ENCODE results near the gene CCDC197.

CCDC197 gene

GRCh38 chr14:94030571-94030970 is 33.5 kb downstream of the CCDC197 start:
- Histone ChIP-seq H3K27me3 (ENCODE audit: insufficient read depth, low read length, poor library complexity) (no peaks in the 10 kb centered on the region), H3K79me2 (ENCODE audit: insufficient read depth, low read length) (no peaks in the 10 kb centered on the region), H3K4me3 (ENCODE audit: low read depth in 1 of 2, low read length in 2 of 2) (no peak overlapping the region), H3K36me3 (ENCODE audit: insufficient read depth, low read length) (no peaks in the 10 kb centered on the region), H3K4me2 (ENCODE audit: insufficient read depth, low read length) (no peak overlapping the region), H3K9me3 (ENCODE audit: insufficient read depth, low read length, severe bottlenecking) (no peaks in the 10 kb centered on the region), H4K20me1 (ENCODE audit: insufficient read depth, low read length) (no peaks in the 10 kb centered on the region; the same call in 1 of the 2 replicates), H3K9ac (ENCODE audit: low read depth, low read length) (no peak overlapping the region), H2AFZ (ENCODE audit: low read depth, low read length) (no peak overlapping the region), H3K4me1 (ENCODE audit: insufficient read depth, low read length) (no peaks in the 10 kb centered on the region), H3K27ac (ENCODE audit: low read length) (no peak overlapping the region)
- ATAC-seq (ENCODE audit: insufficient read depth, low read depth) (no peak), DNase-seq (no peak)
- TF ChIP-seq CTCF (IDR thresholded peaks at IDR 0.05; ENCODE audit: borderline replicate concordance, extremely low read depth, low read length, poor library complexity, severe bottlenecking) (no peak), EZH2 (IDR thresholded peaks at IDR 0.05; ENCODE audit: borderline replicate concordance, low read depth, low read length, severe bottlenecking) (no peak)

- TF ChIP-seq EZH2 (IDR thresholded peaks at IDR 0.05; ENCODE audit: borderline replicate concordance, low read depth, low read length, severe bottlenecking) (no peak), CTCF (IDR thresholded peaks at IDR 0.05; ENCODE audit: borderline replicate concordance, extremely low read depth, low read length, poor library complexity, severe bottlenecking) (no peak)
- Histone ChIP-seq H3K27me3 (ENCODE audit: insufficient read depth, low read length, poor library complexity) (no peaks in the 10 kb centered on the region), H3K4me2 (ENCODE audit: insufficient read depth, low read length) (no peak overlapping the region), H3K36me3 (ENCODE audit: insufficient read depth, low read length) (no peaks in the 10 kb centered on the region), H3K27ac (ENCODE audit: low read length) (no peak overlapping the region), H3K9me3 (ENCODE audit: insufficient read depth, low read length, severe bottlenecking) (no peaks in the 10 kb centered on the region), H3K79me2 (ENCODE audit: insufficient read depth, low read length) (no peaks in the 10 kb centered on the region), H3K4me1 (ENCODE audit: insufficient read depth, low read length) (no peaks in the 10 kb centered on the region), H3K9ac (ENCODE audit: low read depth, low read length) (no peak overlapping the region), H3K4me3 (ENCODE audit: low read depth in 1 of 2, low read length in 2 of 2) (no peak overlapping the region), H4K20me1 (ENCODE audit: insufficient read depth, low read length) (no peaks in the 10 kb centered on the region; the same call in 1 of the 2 replicates), H2AFZ (ENCODE audit: low read depth, low read length) (no peak overlapping the region)
- ATAC-seq (ENCODE audit: insufficient read depth, low read depth) (no peak), DNase-seq (no peak)
Observed at GRCh38 chr14:94031161-94031882, 34.2 kb downstream of the CCDC197 start.

GRCh38 chr14:94031883-94032279 is 34.8 kb downstream of the CCDC197 start:
- H3K4me1 ChIP-seq (ENCODE audit: insufficient read depth, low read length): no peaks in the 10 kb centered on the region
- no peak overlapping the region for H3K27ac ChIP-seq (ENCODE audit: low read length)
- no peaks in the 10 kb centered on the region for H3K9me3 ChIP-seq (ENCODE audit: insufficient read depth, low read length, severe bottlenecking)
- DNase-seq: no peak
- H3K9ac ChIP-seq (ENCODE audit: low read depth, low read length): no peak overlapping the region
- H3K4me3 ChIP-seq (ENCODE audit: low read depth in 1 of 2, low read length in 2 of 2): no peak overlapping the region
- no peaks in the 10 kb centered on the region for H3K27me3 ChIP-seq (ENCODE audit: insufficient read depth, low read length, poor library complexity)
- no peak overlapping the region for H3K4me2 ChIP-seq (ENCODE audit: insufficient read depth, low read length)
- no peak for TF ChIP-seq EZH2 (IDR thresholded peaks at IDR 0.05; ENCODE audit: borderline replicate concordance, low read depth, low read length, severe bottlenecking)
- TF ChIP-seq CTCF (IDR thresholded peaks at IDR 0.05; ENCODE audit: borderline replicate concordance, extremely low read depth, low read length, poor library complexity, severe bottlenecking): no peak
- ATAC-seq (ENCODE audit: insufficient read depth, low read depth): no peak
- no peaks in the 10 kb centered on the region for H3K36me3 ChIP-seq (ENCODE audit: insufficient read depth, low read length)
- H2AFZ ChIP-seq (ENCODE audit: low read depth, low read length): no peak overlapping the region
- no peaks in the 10 kb centered on the region for H3K79me2 ChIP-seq (ENCODE audit: insufficient read depth, low read length)
- H4K20me1 ChIP-seq (ENCODE audit: insufficient read depth, low read length): no peaks in the 10 kb centered on the region; the same call in none of the 2 replicates

Measured in DND-41 (cell line).